Large intestine (tissue), 3 donors: ENCODE measurements around the gene CA11. TPM values are rescaled to one million over a fixed set of nuclear protein-coding genes. Genes with fewer than 3 reads are reported as not detected.
A peak's percentile ranks its signal among the peaks of the same experiment; 100 is the strongest.
"Not testable (repeated sequence)": the region's sequence is repeated elsewhere in the genome, so short reads cannot be mapped to it uniquely, and the experiment has no call there.

ENCODE experiments used
- DNase-seq, 2 donors: peaks; one replicate each; pipeline versions ENCODE4 v3.0.0 to v3.0.0-alpha.2; 2013
- H3K27ac ChIP-seq: one replicate; pipeline ENCODE4 v1.5.1; 2013; ENCODE audit warnings: low read length
- H3K27me3 ChIP-seq: 2 replicates; pipeline ENCODE4 v1.6.1; 2013; ENCODE audit warnings: low read length; ENCODE audit not compliant: control insufficient read depth, insufficient read depth
- H3K36me3 ChIP-seq: 2 replicates; pipeline ENCODE4 v1.6.1; 2013; ENCODE audit warnings: low read length; ENCODE audit not compliant: control insufficient read depth, insufficient read depth
- H3K4me1 ChIP-seq: one replicate; pipeline ENCODE4 v1.6.1; 2013; ENCODE audit warnings: low read length; ENCODE audit not compliant: control insufficient read depth, insufficient read depth
- H3K4me3 ChIP-seq: one replicate; pipeline ENCODE4 v1.5.1; 2013; ENCODE audit warnings: low read length
- H3K9me3 ChIP-seq: one replicate; pipeline ENCODE4 v1.6.1; 2013; ENCODE audit warnings: mild to moderate bottlenecking, low read depth, low read length, moderate library complexity; ENCODE audit not compliant: control insufficient read depth
- WGBS: methylation state at CpG from one replicate; pipeline ENCODE4 v1.1.5; 2013; ENCODE audit warnings: low lambda C conversion rate; ENCODE audit not compliant: insufficient coverage; 5-methylcytosine and 5-hydroxymethylcytosine counted together
- polyA plus RNA-seq: library from polyadenylated mRNA; unstranded; fragments of 120-200 nt; gene quantifications from one replicate; pipeline ENCODE4 v1.2.1, GENCODE V29; 2013

CA11 gene
- polyA plus RNA-seq, 1 donor: 10.1 TPM

- no peaks in the 10 kb centered on the region for H3K27me3 ChIP-seq
- peaks cover 47% of the 10 kb centered on the region for H3K4me1 ChIP-seq
- WGBS: 0% methylated on average over 2 of the region's 35 CpGs
- H3K27ac ChIP-seq: peak overlapping the region; percentile 87
- no peaks in the 10 kb centered on the region for H3K9me3 ChIP-seq
- peak overlapping the region; percentile 71 for H3K4me3 ChIP-seq
- peaks cover 2% of the 10 kb centered on the region for H3K36me3 ChIP-seq
- DNase-seq: peak in 1 of 2 donors; percentile 63
Observed at GRCh38 chr19:48635966-48636858, 9.8 kb downstream of the CA11 start.

- peak in 1 of 2 donors; percentile 74 for DNase-seq
- H3K4me1 ChIP-seq: peaks cover 55% of the 10 kb centered on the region
- H3K4me3 ChIP-seq: peak overlapping the region; percentile 71
Observed at GRCh38 chr19:48635263-48635965, 10.6 kb downstream of the CA11 start.

GRCh38 chr19:48634424-48635262 lies 11.3 kb downstream of the CA11 start:
- peaks cover 63% of the 10 kb centered on the region for H3K4me1 ChIP-seq

More at GRCh38 chr19:48635263-48635965, 10.6 kb downstream of the CA11 start:
- Histone ChIP-seq H3K27me3 (no peaks in the 10 kb centered on the region), H3K9me3 (no peaks in the 10 kb centered on the region), H3K36me3 (peaks cover 2% of the 10 kb centered on the region), H3K27ac (peak overlapping the region; percentile 94)
- WGBS: no CpG with 5 or more reads among the region's 67 CpGs

GRCh38 chr19:48634036-48634342 lies 12.0 kb downstream of the CA11 start:
- no peak for DNase-seq
- H3K36me3 ChIP-seq: peaks cover 5% of the 10 kb centered on the region
- no peak overlapping the region for H3K4me3 ChIP-seq
- H3K27ac ChIP-seq: peak overlapping the region; percentile 77
- no CpG with 5 or more reads among the region's 7 CpGs for WGBS
- peaks cover 67% of the 10 kb centered on the region for H3K4me1 ChIP-seq
- peaks cover 10% of the 10 kb centered on the region for H3K9me3 ChIP-seq
- H3K27me3 ChIP-seq: no peaks in the 10 kb centered on the region

More at GRCh38 chr19:48634424-48635262, 11.3 kb downstream of the CA11 start:
- no CpG with 5 or more reads among the region's 37 CpGs for WGBS
- Histone ChIP-seq H3K9me3 (peaks cover 4% of the 10 kb centered on the region), H3K4me3 (no peak overlapping the region), H3K27ac (peak overlapping the region; percentile 94), H3K27me3 (no peaks in the 10 kb centered on the region), H3K36me3 (peaks cover 2% of the 10 kb centered on the region)
- DNase-seq: peak; percentile 97 to 98

- Histone ChIP-seq H3K27ac (peak overlapping the region; percentile 77), H3K4me3 (no peak overlapping the region), H3K9me3 (peaks cover 12% of the 10 kb centered on the region), H3K36me3 (peaks cover 10% of the 10 kb centered on the region), H3K4me1 (peaks cover 67% of the 10 kb centered on the region), H3K27me3 (no peaks in the 10 kb centered on the region)
- 60% methylated on average over 2 of the region's 22 CpGs for WGBS
- peak; percentile 89 to 94 for DNase-seq
Observed at GRCh38 chr19:48633148-48634035, 12.6 kb downstream of the CA11 start.

GRCh38 chr19:48632692-48633147 lies 13.3 kb downstream of the CA11 start:
- peaks cover 72% of the 10 kb centered on the region for H3K4me1 ChIP-seq
- H3K36me3 ChIP-seq: peaks cover 16% of the 10 kb centered on the region
- H3K27me3 ChIP-seq: no peaks in the 10 kb centered on the region
- peak overlapping the region; percentile 77 for H3K27ac ChIP-seq
- no peak overlapping the region for H3K4me3 ChIP-seq
- DNase-seq: peak in 1 of 2 donors; percentile 44
- H3K9me3 ChIP-seq: peaks cover 12% of the 10 kb centered on the region

GRCh38 chr19:48632286-48632685 lies 13.7 kb downstream of the CA11 start:
- Histone ChIP-seq H3K4me1 (peaks cover 76% of the 10 kb centered on the region), H3K27ac (peak overlapping the region; percentile 77), H3K36me3 (peaks cover 16% of the 10 kb centered on the region), H3K9me3 (peaks cover 12% of the 10 kb centered on the region)
- H3K4me3 ChIP-seq, DNase-seq, H3K27me3 ChIP-seq: not testable (repeated sequence)
- 100% methylated on average over 1 of the region's 11 CpGs for WGBS

GRCh38 chr19:48631225-48631624 lies 14.8 kb downstream of the CA11 start:
- DNase-seq: peak in 1 of 2 donors; percentile 19
- Histone ChIP-seq H3K27ac (peak overlapping the region; percentile 54), H3K9me3 (peaks cover 12% of the 10 kb centered on the region), H3K36me3 (peaks cover 16% of the 10 kb centered on the region), H3K27me3 (no peaks in the 10 kb centered on the region), H3K4me3 (peak overlapping the region; percentile 19), H3K4me1 (peaks cover 79% of the 10 kb centered on the region)
- no CpG with 5 or more reads among the region's 3 CpGs for WGBS

GRCh38 chr19:48630296-48631063 lies 15.5 kb downstream of the CA11 start:
- Histone ChIP-seq H3K27me3 (no peaks in the 10 kb centered on the region), H3K4me3 (peak overlapping the region; percentile 19), H3K27ac (peak overlapping the region; percentile 54), H3K36me3 (peaks cover 18% of the 10 kb centered on the region), H3K4me1 (peaks cover 86% of the 10 kb centered on the region), H3K9me3 (peaks cover 12% of the 10 kb centered on the region)
- peak in 1 of 2 donors; percentile 77 for DNase-seq
- WGBS: no CpG with 5 or more reads among the region's 47 CpGs
